RWPE1 (cell line): Measurements from ENCODE around the gene UPK3A.

Experiments used
- CTCF ChIA-PET: fragments of 350-600 bp; sonication (Branson Sonifier 250); formaldehyde crosslinking; extraction: SDS; loops from one replicate; lab custom pipeline; 2021; lab: Yijun Ruan, JAX
- POLR2A ChIA-PET: fragments of 400-600 bp; formaldehyde crosslinking; extraction: SDS; loops from one replicate; lab custom pipeline; 2020; ENCODE audit warnings: antibody characterized with exemption; ENCODE audit not compliant: low non-redundant PET; lab: Yijun Ruan, JAX
- DNase-seq: peaks from one replicate; pipeline ENCODE4 v3.0.0; 2012; ENCODE audit warnings: low spot score
- H3K27ac ChIP-seq: fragments of 450-650 bp; 2 replicates; pipeline ENCODE4 v1.5.1; 2017
- CTCF ChIP-seq: fragments of 450-650 bp; conservative IDR thresholded peaks from 2 replicates; pipeline ENCODE4 v1.5.1; 2017; ENCODE audit warnings: low read depth, mild to moderate bottlenecking

The UPK3A gene

DNA sequence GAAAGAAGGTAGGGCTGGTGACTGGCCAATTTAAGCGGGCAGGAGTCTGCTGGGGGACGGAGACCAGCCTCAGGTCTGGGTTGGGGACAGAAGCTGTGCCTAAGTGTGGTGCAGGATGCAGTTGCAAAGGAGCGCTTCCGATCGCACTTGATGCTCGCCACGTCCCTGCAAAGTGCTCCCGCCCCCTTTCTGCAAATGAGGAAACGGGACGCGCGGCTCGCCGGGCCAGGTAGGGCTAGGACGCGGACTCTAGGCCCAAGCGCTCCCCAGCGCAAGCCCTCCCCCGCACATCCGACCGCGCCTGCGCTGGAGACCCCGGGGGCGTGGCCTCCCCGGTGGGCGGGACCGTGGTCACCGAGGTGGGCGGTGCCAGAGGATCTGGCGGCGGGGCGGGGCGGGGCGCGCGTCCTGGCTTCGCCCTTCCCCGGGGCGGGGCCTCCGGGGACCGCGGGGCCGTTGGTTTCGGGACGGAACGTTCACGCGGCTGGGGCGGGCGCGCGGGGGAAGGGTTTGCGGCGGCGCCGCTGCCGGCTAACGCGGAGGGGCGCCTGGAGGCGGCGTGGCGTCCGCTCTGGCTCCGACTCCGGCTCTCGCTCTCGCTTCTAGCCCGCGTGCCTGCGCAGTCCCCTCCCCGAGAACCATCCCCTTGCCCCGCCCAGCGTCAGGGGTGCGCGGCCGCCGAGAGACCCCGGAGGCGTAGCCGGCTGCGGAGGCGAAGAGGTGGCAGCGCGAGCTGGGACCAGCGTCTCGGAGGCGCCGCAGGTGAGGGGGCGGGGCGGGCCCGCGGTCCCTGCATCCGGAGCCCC, 24.9 kb downstream of the UPK3A start, which contains the start of gene FAM118A:
TSS of gene FAM118A (plus strand) at position 513 of the 806 bp plus-strand sequence. CDS start 12,446 bp downstream, outside the sequence.
- ChIA-PET CTCF (interaction anchor here (0.6 kb wide), 1 partner anchor 294 kb away, joined by 3 read pairs; no protein-coding TSS in a partner anchor), POLR2A (no interaction called here)
- H3K27ac ChIP-seq, result peak within 1 kb of the TSS; percentile 77
- TF ChIP-seq CTCF, result no peak
- peak; percentile 92 for DNase-seq

DNA sequence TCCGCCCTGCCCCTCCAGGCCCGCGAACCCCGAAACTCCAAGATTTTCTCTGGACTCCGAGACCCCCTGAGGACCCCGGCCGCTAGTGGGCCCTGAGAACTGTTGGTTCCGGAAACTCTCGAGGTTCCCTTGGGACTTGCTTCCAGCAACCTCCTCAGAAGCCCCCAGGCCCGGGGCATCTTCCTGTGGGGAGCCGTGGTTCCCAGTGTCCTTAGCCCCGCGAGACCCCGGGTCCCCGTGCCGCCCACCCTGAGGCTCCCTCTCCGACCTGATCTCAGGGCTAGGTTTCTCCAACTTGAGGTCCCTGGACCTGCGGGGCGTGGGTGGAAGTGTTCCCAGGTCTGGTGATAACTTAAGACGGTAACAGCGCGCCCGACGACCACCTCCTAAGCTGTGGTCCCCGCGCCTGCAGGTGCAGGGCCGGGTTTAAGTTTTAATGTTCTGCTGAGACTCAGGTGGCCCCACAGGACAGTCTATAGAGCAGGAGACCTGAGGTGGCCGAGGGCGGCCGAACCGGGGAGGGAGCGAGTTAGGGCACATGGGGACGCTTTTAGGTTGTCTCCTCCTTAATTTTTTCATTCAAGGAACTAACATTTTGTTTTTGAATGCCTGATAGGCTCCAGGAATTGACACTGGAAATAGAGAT, 25.7 kb downstream of the UPK3A start:
- no peak for DNase-seq
- ChIA-PET POLR2A (no interaction called here), CTCF (interaction anchor here (0.6 kb wide), 2 partner anchors 23 to 293 kb away, joined by 3 to 8 read pairs; no protein-coding TSS in a partner anchor)
- TF ChIP-seq CTCF, result no peak
- peak overlapping the region; percentile 77 for H3K27ac ChIP-seq

- TF ChIP-seq CTCF, result no peak
- ChIA-PET CTCF (interaction anchor here (0.6 kb wide), 1 partner anchor 22 kb away, joined by 8 read pairs; no protein-coding TSS in a partner anchor), POLR2A (no interaction called here)
- DNase-seq, result no peak
- peak overlapping the region; percentile 77 for H3K27ac ChIP-seq
Observed at GRCh38 chr22:45310977-45311531, 26.3 kb downstream of the UPK3A start.

- ChIA-PET CTCF (no interaction called here), POLR2A (no interaction called here)
- no peak for DNase-seq
- H3K27ac ChIP-seq, result no peak overlapping the region
- TF ChIP-seq CTCF, result no peak
Observed at GRCh38 chr22:45312415-45312814, 27.7 kb downstream of the UPK3A start.

DNA sequence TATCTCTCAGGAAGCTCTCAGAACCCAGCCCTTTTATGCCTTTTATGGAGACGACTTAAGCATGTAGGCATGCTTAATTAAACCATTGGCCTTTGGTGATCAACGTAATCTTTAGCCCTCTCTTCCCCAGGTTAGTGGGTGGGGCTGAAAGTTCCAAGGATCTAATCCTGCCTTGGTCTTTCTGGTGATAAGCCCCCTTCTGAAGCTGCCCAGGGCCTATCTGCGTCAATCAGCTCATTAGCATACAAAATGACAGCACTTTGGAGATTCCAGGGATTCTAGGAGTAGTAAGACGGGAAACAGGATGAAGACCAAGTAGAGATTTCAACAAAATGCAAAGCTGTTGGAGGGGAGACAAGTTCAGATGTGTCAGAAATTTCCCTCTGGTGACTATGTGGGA, 28.1 kb downstream of the UPK3A start:
- DNase-seq, result no peak

More for the DNA sequence above, 28.1 kb downstream of the UPK3A start:
- ChIA-PET POLR2A (no interaction called here), CTCF (interaction anchor here (0.7 kb wide), 1 partner anchor 658 kb away, joined by 4 read pairs; no protein-coding TSS in a partner anchor)
- TF ChIP-seq CTCF, result no peak
- no peak overlapping the region for H3K27ac ChIP-seq
